Measurements from ENCODE around the gene NCOA7. TPM values are rescaled to one million over a fixed set of nuclear protein-coding genes. Genes with fewer than 3 reads are reported as not detected.

The NCOA7 gene
- total RNA-seq, 6 donors from 2014 or later: 33.5 to 75.6 (median 48.9) TPM

DNA sequence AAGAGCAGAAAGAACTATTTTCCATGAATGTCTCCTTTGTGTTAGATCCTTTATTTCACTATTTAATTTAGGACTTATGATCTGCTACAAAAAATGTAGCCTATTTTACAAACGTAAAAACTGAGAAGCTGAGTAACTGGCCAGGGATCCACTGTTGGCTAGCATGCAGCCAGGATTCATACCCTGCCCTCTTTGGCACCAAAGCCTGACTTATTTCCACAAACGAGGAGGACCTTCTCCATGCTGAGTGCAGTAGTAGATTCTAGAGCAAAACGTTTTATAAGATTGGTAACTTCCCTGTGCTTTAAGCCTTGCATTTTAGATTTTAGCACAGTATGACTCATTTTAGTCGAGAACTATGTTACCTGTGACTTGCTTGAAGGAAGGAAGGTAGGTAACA, 74.3 kb downstream of the NCOA7 start:
- WGBS, 2 donors: 40 to 64% methylated on average over 4 of the region's 4 CpGs
- Histone ChIP-seq H3K4me1 (peaks cover 0 to 14% (median 2%) of the 10 kb centered on the region in 4 donors), H3K9me3 (no peaks in the 10 kb centered on the region), H3K27me3 (no peaks in the 10 kb centered on the region), H3K27ac (no peak overlapping the region), H3K4me3 (no peak overlapping the region), H3K36me3 (no peaks in the 10 kb centered on the region)
- ATAC-seq (ENCODE audit: low FRiP score in 2 of 2) (no peak), DNase-seq (no peak)
- TF ChIP-seq, protein P1, sequence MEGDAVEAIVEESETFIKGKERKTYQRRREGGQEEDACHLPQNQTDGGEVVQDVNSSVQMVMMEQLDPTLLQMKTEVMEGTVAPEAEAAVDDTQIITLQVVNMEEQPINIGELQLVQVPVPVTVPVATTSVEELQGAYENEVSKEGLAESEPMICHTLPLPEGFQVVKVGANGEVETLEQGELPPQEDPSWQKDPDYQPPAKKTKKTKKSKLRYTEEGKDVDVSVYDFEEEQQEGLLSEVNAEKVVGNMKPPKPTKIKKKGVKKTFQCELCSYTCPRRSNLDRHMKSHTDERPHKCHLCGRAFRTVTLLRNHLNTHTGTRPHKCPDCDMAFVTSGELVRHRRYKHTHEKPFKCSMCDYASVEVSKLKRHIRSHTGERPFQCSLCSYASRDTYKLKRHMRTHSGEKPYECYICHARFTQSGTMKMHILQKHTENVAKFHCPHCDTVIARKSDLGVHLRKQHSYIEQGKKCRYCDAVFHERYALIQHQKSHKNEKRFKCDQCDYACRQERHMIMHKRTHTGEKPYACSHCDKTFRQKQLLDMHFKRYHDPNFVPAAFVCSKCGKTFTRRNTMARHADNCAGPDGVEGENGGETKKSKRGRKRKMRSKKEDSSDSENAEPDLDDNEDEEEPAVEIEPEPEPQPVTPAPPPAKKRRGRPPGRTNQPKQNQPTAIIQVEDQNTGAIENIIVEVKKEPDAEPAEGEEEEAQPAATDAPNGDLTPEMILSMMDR (IDR thresholded peaks at IDR 0.05): no peak
- no peak for TF ChIP-seq POLR2A (IDR thresholded peaks at IDR 0.05)
- TF ChIP-seq EP300 (IDR thresholded peaks at IDR 0.05): no peak
- no peak for TF ChIP-seq POLR2AphosphoS5 (IDR thresholded peaks at IDR 0.05)

DNA sequence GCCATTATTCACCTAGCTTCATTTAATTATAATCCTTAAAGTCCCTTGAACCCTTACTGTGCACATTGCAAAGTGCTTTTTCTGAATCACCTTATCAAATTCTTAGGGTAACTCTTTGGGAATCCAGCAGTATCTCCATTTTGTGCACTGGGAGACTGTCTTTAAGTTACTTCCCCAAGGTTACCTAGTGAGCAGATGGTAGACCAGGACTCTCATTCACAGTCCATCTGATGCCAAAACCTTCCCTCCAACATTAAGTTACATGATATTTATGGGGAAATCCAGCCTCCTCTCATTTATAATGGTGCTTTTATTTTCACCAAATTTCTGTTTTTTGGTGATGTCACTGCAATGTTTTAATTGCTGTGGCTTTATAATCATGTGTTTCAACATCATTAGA, 75.7 kb downstream of the NCOA7 start:
- H3K27me3 ChIP-seq: no peaks in the 10 kb centered on the region
- peaks cover 0 to 14% (median 2%) of the 10 kb centered on the region in 4 donors for H3K4me1 ChIP-seq
- no peak for DNase-seq
- TF ChIP-seq POLR2AphosphoS5 (IDR thresholded peaks at IDR 0.05) (no peak), EP300 (IDR thresholded peaks at IDR 0.05) (no peak), POLR2A (IDR thresholded peaks at IDR 0.05) (no peak)
- TF ChIP-seq, protein P1 (IDR thresholded peaks at IDR 0.05): no peak
- no peaks in the 10 kb centered on the region for H3K9me3 ChIP-seq
- no peak overlapping the region for H3K4me3 ChIP-seq
- no peak for ATAC-seq (ENCODE audit: low FRiP score in 2 of 2)
- H3K27ac ChIP-seq: no peak overlapping the region
- no peaks in the 10 kb centered on the region for H3K36me3 ChIP-seq

DNA sequence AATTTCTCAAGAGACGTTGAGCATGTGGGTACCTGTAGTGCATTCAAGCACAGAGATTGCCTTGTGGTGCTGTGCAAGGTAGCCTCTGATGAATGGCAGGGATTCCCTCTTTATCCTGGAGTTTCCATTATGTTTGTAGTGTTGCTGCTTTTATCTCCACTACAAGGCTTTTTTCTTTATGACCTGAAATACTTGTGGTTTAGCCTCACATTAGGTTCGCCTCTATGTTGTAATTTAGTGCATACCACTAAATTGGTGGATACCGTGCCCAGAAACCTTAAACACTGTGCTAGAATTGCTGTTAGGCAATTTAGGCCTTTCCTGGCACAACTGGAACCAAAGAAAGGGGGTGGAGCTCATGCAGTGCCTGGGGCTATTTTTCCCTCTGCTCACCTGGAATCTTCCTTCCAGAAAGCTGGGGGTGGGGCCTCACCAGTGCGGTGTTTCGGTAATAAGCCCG, 76.8 kb downstream of the NCOA7 start:
- WGBS, 2 donors: 56 to 70% methylated on average over 6 of the region's 6 CpGs
- no peaks in the 10 kb centered on the region for H3K9me3 ChIP-seq
- H3K4me3 ChIP-seq: no peak overlapping the region
- no peaks in the 10 kb centered on the region for H3K27me3 ChIP-seq
- TF ChIP-seq, protein P1 (IDR thresholded peaks at IDR 0.05): no peak
- TF ChIP-seq POLR2AphosphoS5 (IDR thresholded peaks at IDR 0.05): peak in 1 of 2 donors; percentile 27
- TF ChIP-seq EP300 (IDR thresholded peaks at IDR 0.05): peak in 2 of 4 donors; percentile 51 to 91
- no peak for TF ChIP-seq POLR2A (IDR thresholded peaks at IDR 0.05)
- peak in 1 of 2 donors; percentile 87 for DNase-seq
- H3K27ac ChIP-seq: peak overlapping the region in 1 of 4 donors; percentile 31
- peaks cover 0 to 14% (median 2%) of the 10 kb centered on the region in 4 donors for H3K4me1 ChIP-seq
- H3K36me3 ChIP-seq: no peaks in the 10 kb centered on the region
- ATAC-seq (ENCODE audit: low FRiP score in 2 of 2): peak; percentile 52 to 66

DNA sequence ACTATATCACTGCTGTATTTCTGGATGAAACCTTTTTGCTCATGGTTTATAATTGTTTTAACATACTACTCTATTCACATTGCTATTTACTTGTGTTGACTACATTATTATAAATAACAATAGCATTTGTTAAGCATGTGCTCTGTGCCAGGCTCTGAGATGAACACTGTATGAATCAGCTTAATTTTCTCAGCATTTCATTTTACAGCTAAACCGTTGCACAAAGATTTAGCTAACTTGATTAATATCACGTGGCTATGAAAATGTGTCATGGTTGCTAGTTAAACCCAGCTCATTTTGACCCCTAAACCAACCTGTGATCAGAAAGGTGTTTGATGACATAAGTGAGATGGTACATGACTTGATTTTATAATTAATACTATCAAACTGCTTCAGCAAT, 77.5 kb downstream of the NCOA7 start:
- WGBS, 2 donors: 83 to 96% methylated on average over 2 of the region's 2 CpGs
- no peak for DNase-seq
- peak overlapping the region in 2 of 4 donors; percentile 7 to 31 for H3K27ac ChIP-seq
- no peak for TF ChIP-seq EP300 (IDR thresholded peaks at IDR 0.05)
- no peaks in the 10 kb centered on the region for H3K36me3 ChIP-seq
- H3K4me3 ChIP-seq: no peak overlapping the region
- H3K4me1 ChIP-seq: peaks cover 0 to 14% (median 2%) of the 10 kb centered on the region in 4 donors
- H3K9me3 ChIP-seq: no peaks in the 10 kb centered on the region
- ATAC-seq (ENCODE audit: low FRiP score in 2 of 2): no peak
- no peaks in the 10 kb centered on the region for H3K27me3 ChIP-seq

DNA sequence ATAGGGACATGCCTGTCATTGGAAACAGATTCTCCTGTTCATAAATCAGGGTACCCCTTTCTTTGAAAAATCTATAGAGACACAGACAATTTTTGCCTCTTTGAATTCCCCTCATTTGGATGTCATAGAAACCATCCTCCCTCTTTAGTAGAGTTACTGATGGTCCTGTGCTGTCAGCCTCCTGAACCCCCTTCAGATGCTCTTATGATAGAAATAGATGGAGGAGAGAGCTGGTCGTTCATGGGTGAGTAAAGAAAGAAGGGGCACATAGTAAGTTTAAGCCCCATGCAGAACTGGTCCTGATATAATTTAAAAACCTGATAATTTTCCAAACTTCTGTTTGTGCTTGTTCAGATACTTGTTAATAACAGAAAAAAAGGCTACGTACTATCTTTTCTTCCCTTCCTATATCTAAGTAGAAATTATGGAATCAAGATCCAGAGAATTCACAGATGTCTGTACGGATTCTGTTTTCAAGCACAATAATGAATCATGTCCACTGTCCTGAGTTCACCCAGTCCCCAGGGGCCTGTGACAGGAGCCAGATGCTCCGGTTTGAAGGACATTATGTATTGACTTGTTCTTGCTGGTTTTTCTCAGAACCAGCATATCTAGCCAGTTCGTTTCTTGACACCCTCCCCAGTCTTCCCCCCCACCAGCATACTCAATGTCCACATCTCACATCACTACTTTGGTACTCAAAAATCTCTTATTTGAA, 78.1 kb downstream of the NCOA7 start:
- no peaks in the 10 kb centered on the region for H3K9me3 ChIP-seq
- 83 to 88% methylated on average over 5 of the region's 5 CpGs for WGBS, 2 donors
- no peak for ATAC-seq (ENCODE audit: low FRiP score in 2 of 2)
- peak overlapping the region in 1 of 4 donors; percentile 10 for H3K27ac ChIP-seq
- peaks cover 0 to 14% (median 0%) of the 10 kb centered on the region in 4 donors for H3K4me1 ChIP-seq
- no peaks in the 10 kb centered on the region for H3K36me3 ChIP-seq
- H3K4me3 ChIP-seq: no peak overlapping the region
- no peak for DNase-seq
- TF ChIP-seq POLR2A (IDR thresholded peaks at IDR 0.05) (no peak), EP300 (IDR thresholded peaks at IDR 0.05) (no peak), POLR2AphosphoS5 (IDR thresholded peaks at IDR 0.05) (no peak)
- TF ChIP-seq, protein P1 (IDR thresholded peaks at IDR 0.05): no peak
- H3K27me3 ChIP-seq: no peaks in the 10 kb centered on the region

Data from upper lobe of left lung (tissue), 6 donors.